Measurements from ENCODE around the gene COG2.
A peak's percentile ranks its signal among the peaks of the same experiment; 100 is the strongest.
"Not testable (repeated sequence)": the region's sequence is repeated elsewhere in the genome, so short reads cannot be mapped to it uniquely, and the experiment has no call there.

Gene COG2

DNA sequence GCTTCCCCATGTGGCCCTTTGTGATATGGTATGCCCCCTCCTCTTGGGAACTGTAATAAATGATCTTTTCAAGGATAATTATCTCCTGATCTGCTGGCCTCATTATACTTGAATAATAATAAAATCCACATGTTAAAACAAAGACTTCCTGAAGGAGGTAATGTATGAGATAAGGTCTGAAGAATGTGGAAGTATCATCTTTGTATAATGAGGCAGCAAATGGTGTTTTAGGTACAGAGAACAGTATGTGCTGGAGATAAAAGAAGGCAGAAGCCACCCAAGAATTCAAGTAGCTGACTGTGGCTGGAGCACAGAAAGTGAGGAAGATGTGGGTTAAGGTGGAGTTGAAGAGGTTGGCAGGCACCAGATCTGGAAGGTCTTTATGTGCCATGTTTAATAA lies 12.8 kb upstream of the COG2 start:
- no peak for DNase-seq

DNA sequence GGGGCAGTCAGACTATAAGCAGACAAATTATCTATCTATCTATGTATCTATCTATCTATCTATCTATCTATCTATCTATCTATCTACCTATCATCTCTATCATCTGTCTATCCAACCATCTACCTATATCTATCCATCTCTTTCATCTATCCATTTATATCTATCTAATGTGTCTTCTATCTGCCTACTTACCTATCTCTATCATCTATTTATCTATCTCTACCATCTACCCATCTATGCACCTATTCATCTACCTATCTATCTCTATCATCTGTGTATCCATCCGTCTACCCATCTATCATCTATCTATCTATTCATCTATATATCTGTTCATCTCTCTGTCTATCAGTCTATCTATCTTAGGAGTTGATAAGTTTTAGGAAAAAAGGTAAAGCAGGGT lies 10.8 kb upstream of the COG2 start:
- no peak for DNase-seq

DNA sequence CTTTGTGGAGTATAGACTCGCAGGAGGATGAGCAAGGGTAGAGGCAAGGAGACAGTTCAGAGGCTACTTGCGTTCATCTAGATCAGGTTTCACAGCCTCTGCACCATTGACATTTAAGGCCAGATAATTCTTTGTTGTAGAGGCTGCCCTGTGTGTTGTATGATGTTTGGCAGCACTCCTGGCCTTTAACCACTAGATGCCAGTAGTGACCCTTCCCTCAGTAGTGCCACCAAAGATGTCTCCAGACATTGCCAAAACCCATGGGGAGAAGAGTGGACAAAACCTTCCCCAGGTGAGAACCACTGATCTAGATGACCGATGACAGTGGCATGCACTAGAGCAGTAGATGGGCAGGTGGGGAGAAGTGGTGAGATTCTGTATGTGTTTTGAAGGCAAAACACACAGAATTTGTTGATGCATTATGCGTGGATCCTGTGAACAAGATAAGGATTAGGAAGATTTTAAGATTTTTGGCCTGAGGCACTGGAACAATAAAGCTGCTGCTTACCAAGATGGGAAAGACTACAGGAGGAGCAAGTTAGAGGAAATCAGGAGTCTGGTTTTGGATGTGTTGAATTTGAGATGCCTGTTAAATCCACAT lies 9.9 kb upstream of the COG2 start:
- DNase-seq, result no peak

DNA sequence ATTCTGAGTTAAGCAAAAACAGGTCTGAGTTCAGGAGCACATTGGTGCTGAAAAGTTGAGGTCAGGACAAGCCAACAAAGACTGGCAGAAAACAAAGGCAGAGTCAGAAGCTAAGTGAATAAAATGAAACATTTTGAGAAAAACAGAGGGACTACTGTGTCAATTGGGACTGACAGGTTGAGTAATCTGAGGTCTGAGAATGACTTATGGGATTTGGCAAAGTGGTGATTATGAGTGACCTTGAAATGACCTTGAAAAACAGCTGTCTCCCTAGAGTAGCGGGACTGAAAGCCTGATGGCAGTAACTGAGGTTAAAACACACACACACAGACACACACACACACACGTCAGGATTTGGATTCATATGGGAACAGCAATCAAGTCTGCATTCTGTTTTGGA lies 8.8 kb upstream of the COG2 start:
- DNase-seq, result no peak

DNA sequence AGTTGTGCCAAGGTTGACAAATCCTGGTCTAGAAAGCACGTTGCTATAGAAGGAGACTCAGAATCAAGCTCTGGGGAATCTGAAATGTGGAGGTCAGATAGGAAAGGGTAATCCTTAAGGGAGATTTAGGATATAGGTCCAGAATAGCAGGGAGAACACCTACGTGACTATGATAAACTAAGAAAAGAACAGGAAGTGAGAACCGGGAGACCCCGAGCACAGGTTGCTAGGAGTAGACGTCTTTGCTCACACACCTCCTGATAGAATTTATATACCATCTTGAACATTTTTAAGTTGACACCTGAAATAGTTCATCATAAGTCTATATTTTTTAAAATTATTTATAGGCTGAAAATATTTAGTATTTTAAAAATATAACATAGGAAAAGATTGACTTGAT lies 7.9 kb upstream of the COG2 start:
- DNase-seq, result no peak

DNA sequence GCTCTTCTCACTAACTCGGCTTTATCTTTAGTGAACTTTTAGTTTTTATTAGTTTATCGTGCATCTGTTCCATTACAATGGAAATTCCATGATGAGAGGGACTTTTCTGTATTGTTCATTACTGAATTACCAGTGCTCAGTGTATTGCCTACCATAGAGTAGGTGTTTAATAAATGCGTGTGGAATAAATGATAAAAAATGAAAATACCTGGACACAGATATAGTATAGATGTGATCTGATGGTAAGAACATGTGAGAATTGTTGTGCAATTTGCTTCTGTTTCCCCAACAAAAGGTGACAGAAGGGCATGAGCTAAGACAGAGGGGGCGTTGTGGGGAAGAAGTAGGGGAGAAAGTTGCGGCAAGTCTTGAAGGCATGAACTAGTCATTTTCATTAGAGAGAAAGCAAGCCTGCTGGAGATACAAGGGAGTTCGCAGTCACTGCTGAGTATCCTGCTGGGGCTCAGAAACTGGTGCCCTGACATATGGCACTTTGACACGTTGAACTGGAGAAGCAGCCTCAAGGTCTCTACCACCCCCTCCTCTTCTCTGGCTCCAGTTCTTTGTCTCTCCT lies 5.6 kb upstream of the COG2 start:
- no peak for DNase-seq

DNA sequence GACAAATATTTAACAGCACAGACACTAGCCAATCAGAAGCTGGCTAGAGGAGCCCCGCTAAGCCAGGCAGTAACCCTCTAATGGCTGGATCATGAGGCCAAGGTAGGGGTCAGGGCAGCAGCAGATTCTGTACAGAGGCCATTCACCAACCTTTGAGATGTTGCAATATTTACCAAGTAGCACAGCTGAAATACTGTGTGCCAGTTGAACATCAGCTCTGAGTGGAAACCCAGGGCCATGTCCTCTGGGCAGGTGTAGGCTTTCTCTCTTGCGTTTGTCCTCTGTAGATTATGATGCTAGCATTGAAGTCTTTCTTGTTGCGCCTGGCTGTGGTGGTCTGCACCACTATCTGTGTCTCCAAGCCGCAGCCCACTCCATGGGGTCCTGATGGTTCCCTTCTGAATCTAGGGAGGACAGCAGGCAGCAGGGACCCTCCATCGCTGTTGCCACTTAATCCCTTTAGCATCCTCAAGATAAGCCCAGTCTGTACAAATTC lies 2.5 kb upstream of the COG2 start:
- no peak for DNase-seq

DNA sequence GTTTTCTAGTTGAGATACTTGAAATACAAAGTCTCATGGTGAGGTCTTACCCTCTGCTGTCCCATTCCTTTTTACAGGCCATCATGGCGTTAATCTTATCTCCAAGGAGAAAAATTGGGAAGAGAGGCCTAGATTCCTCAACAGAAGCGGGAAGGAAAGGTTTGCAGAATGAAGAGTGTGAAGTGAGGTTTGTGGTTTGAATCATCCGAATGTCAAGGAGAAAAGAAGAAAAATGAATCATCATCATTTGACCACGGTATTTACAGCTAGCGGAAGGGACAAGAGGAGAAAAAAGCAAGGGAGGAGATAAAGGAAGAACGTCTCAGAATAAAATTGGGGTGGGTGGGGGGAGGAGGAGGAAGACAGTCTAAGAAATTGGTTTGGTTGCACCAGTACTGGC lies 935 bp upstream of the COG2 start:
- no peak for DNase-seq

DNA sequence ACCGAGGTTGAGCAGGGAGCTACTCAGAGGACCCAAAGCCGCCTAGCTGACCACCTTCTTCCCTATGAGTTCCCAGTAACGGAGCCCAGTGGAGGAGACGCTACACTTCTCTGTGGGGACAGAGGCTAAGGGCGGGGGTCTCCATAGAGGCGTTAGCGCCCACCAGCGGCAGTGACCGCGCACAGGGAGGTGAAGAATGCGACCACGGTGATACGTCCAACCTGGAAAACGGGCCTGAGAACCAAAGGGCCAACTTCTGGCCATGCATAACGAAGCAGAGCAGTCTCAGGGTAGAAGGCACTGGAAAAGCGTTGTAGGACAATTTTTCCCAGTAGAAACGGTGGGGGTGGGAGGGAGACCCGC lies 400 bp upstream of the COG2 start:
- peak; percentile 35 for DNase-seq

DNA sequence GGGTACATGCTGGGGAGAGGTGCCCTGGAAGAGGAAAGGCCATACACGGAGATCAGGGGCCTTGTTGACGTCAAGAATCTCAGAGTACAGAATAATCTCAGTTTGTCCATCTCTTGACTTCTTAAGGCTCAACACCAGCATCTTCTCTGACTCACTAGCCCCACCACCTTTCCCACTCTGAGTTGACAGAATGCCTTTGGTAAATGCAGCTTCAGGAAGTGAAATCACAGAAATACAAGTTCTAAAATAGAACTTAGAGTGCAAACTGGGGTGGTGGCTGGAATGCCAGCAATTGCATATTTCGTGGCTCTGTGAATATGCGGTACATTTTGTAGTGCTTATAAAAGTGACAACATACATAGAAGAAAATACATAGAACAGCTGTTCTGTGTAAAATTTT lies 1.6 kb downstream of the COG2 start:
- no peak for DNase-seq

DNA sequence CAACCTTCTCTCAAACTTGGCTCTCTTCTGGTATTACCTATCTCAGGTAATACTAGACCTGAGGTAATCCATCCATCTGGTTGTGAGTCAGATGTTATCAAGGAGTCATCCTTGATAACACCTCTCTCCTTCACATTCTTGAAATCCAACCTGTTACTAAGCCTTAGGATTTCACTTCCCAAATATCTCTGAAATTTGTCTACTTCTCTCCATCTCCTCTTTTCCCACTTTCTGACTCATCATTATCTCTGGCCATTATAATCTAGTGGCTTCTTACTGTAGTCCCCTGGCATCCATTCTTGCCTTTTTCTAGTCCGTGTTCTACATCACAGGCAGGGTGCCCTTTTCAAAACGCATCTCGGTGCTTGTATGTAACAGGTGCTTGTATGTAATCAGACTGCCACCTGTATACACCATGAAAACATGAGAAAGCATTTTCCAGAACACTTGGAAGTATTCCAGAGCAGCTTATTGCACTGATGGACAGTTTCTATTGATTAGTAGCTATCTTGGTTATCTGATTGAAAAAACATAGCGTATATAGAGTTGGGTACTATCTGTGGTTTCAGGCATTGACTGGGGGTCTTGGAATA lies 4.5 kb downstream of the COG2 start:
- no peak for DNase-seq

DNA sequence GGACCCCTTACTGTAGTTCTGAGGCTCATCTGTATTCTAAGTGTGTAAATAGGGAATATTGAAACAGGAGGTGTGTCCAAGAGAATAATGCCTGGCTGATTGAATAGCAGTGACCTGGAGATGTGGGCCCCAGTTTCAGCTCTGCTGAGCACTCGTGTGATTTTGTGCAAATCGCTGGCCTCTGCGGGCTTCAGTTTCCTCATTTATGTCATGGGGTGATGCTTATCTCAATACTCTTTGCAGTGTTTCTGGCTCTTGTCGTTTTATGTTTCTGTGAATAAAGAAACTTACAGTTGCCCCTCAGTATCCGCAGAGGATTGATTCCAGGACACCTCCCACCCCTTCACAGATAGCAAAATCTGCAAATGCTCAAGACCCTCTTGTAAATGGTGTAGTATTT lies 5.0 kb downstream of the COG2 start:
- DNase-seq, result no peak

DNA sequence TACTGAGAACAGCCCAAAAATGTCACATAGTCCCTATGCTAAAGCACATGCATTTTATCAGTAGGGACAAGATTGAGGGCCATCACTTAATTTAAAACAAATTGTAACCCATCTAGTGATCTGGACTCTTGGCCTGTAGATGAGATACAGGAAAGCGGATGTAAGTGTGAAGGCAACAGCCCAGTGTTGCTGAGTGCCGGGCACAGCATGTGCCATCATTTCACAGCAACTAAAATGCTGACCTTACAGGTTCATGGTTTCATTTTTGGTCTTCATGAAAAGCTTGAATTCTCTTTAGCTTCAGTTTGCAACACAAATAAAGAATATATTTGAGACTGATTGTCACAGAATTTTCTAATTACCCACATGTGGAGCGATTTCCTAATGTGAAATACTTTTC lies 5.8 kb downstream of the COG2 start:
- no peak for DNase-seq

DNA sequence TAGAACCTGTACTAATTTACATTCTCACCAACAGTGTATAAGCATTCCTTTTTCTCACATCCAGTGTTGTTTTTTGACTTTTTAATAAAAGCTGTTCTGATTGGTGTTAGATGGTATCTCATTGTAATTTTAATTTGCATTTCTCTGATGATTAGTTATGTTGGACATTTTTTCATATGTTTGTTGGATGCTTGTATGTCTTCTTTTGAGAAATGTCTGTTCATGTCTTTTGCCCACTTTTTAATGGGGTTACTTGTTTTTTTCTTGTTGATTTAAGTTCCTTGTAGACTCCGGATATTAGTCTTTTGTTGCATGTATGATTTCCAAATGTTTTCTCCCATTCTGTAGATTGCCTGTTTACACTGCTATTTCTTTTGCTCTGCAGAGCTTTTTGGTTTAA lies 8.0 kb downstream of the COG2 start:
- DNase-seq, result no peak

DNA sequence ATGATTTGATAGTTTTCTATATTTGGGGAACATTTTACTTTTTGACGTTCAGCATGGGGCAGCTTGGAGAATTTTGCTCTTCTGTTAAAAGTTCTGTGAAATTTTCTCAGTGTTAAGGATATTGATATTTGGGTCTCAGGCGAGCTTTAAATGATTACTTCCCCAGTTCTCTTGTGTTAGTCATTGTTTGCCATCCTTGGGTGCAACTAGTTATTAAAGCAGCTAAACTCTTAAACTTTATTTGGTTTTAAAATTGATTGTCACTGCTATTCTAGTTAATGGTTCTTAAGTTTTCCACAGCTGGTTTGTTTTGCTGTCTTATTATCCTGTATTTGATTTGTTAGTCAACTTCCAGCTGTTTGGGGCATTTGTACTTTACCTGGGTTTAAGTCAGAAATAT lies 9.0 kb downstream of the COG2 start:
- DNase-seq, result no peak

DNA sequence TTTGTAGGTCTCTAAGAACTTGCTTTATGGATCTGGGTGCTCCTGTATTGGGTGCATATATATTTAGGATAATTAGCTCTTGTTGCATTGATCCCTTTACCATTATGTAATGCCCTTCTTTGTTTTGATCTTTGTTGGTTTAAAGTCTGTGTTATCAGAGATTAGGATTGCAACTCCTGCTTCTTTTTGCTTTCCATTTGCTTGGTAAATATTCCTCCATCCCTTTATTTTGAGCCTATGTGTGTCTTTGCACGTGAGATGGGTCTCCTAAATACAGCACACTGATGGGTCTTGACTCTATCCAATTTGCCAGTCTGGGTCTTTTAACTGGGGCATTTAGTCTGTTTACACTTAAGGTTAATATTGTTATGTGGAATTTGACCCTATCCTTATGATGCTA lies 14.4 kb downstream of the COG2 start:
- not testable (repeated sequence) for DNase-seq

DNA sequence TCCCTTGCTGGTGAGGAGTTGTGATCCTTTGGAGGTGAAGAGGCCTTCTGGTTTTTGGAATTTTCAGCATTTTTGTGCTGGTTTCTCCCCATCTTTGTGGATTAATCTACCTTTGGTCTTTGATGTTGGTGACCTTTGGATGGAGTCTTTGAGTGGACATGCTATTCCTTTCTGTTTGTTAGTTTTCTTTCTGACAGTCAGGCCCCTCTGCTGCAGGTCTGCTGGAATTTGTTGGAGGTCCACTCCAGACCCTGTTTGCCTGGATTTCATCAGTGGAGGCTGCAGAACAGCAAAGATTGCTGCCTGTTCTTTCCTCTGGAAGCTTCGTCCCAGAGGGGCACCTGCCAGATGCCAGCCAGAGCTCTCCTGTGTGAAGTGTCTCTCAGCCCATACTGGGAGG lies 15.8 kb downstream of the COG2 start:
- not testable (repeated sequence) for DNase-seq

DNA sequence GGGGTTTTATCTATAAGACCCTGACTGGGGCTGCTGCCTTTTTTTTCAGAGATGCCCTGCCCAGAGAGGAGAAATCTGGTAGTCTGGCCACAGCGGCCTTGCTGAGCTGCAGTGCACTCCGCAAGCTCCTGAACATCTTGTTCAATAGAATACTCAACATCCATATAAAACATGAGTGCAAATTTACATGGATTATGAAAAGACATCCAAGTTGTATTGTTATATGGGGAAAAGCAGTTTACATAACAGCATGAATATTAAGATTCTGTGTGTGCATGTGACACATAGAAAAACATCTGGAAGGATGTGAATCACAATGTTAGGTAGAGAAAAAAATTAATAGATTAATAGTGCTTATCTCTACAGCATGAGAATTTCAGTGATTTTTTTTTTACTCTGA lies 16.4 kb downstream of the COG2 start:
- DNase-seq, result no peak

DNA sequence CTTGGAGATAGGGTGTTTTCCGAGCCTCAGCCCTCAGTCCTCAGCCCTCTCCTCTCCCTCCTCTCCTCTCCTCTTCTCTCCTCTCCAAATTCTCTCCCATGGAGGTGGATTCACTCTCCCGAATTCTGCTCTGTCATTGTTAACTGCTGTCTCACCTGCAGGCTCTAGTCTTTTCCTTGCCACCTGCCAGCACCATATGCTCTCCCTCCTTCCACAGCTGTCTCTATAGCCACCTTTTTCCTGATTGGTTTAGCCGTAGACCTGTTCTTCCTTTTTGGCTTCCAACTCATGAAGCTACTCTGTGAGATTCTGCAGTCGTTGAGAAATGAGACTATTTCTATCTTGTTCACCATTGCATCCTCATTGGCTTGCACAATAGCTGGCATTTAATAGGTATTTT lies 19.7 kb downstream of the COG2 start:
- DNase-seq, result no peak

DNA sequence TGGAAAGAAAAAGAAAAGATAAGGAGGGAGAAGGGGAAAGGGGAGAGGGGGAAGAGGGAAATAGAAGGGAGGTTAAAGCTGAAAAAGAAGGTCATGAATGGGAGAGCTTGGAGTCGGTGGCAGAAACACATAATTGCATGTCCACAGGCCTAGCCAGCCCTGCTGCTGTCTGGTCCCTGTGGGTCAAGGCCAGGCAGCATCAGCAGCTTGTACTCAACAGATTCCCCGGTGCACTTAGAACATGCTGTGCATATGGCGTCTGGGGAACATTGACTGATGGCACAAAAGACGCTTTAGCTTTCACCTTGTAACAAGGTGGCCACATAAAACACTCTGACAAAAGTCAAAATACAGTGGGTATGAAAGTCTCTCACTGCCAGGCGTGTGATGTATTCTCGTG lies 25.9 kb downstream of the COG2 start:
- no peak for DNase-seq

DNA sequence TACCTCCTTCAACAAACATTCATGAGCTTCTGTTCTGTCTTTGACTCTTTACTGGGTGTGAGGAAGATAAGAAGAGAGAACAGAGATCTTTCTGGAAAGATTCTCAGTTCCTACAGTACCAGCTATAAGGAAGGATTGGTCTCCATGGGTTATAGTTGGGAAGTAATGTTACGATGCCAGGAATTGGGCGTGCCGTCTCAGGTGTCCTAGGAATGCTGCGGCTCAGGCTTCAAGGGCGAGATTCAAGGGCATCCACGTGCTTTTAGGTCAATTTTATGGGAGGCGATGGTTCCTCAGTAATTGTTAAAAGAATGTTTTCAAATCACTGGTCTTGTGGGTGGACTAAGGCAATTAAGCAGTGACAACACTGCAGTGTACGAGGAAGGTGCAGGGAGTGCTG lies 27.3 kb downstream of the COG2 start:
- DNase-seq, result no peak

DNA sequence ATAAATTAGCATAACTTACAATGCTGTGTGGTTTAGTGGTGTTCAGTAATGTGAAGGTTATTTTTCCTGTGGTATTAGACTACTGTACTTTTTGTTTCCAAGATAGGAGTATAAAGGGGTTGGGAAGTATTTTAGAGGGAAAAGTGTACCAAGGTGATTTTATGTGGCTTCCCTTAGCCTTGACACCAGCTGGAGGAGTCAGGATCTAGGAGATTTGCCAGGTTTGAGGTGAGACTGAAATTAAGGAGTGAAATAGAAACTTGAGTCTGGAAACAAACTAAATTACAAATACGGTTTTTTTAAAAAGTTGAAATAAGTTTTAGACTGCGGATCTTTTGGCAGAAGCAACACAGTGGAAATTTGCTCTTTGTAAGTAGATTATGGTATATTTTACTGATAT lies 32.3 kb downstream of the COG2 start:
- DNase-seq, result no peak

DNA sequence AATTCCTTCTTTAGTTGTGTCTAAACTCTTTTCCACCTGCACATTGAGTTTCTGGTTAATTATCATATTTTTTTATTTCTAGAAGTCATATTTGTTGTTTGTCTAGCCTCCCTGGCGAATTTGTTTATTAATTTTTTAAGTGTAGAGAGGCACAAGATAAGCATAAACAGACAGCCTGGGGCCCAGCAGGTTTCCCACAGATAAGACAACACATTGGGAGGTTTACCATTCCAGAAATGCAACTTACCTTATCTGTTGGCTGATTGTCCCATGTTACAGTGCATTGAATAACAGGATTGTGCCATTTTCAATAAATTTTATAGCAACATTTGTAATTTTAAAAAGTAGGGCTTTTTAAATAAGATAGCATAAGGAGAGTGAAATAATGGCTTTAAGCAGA lies 34.9 kb downstream of the COG2 start:
- no peak for DNase-seq

DNA sequence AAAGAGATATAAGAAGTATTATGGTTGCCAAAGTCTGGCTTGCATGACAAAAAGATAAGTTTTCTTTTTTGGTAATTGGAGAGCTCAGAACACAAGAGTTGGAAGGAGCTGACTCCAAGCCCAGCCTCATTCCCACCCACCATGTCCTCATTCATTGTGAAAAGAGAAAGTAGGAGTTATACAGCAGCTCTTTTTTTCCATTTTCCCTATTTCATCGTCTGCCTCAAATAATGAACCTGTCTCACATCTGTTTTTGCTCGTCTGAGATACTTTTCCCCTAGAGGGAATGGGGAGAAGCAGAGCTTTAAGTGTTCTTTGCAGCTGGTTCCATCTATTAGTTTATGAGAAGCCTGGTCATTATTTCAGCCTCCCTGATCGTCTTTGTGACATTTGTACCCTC lies 36.9 kb downstream of the COG2 start:
- no peak for DNase-seq

DNA sequence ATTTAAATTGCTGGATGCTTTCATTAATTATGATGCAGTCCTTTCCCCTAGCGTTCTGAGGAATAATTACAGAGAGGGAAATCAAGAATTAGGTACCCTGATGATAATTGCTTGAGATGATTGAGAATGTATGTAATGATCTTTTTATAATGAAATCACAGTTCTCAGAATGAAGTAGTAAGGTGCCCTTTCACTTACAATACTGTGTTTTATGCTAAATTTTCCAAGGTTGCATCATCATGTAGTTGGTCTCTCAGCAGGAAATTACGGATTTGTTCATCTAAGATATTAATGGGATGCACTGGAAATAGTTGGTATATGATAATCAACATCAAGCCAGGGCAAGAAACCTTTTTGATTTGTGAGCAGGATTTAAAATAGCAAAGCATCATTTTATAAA lies 37.5 kb downstream of the COG2 start:
- DNase-seq, result no peak

Measured in activated CD4-positive, CD25-positive, alpha-beta regulatory T cell treated with anti-CD3 and anti-CD28 coated beads, Interleukin-2, amount 50 U/mL, for 72 hours (primary cell).